Activated T-helper 9 cell treated with anti-CD3 and anti-CD28 coated beads, Interleukin-2, amount 50 U/mL, for 16 hours (primary cell): ENCODE measurements around the gene STRAP.
"Not testable (repeated sequence)": the region's sequence is repeated elsewhere in the genome, so short reads cannot be mapped to it uniquely, and the experiment has no call there.

Experiments used
- DNase-seq: peaks from one replicate; pipeline ENCODE4 v3.0.0-alpha.2; 2020; ENCODE audit warnings: low read depth

STRAP gene

DNA sequence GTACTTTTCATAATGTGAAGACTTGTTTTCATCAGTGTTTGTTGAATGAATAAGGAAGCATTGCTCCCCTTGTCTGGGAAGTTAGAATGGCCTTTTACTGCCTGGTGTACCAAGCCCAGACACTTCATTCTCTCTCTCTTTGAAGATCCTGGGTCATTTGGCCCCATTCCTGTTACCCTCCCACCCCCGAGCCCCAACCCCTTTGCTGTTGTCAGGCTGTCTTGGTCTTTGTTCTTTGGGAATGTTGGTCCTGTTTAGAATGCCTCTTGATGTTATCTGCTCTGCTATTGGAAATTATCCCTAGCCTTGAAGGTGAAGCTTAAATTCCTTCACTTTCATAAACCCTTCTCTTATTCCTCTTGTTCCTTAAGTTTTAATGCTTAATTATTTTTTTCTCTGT, 42.8 kb downstream of the STRAP start:
- no peak for DNase-seq

DNA sequence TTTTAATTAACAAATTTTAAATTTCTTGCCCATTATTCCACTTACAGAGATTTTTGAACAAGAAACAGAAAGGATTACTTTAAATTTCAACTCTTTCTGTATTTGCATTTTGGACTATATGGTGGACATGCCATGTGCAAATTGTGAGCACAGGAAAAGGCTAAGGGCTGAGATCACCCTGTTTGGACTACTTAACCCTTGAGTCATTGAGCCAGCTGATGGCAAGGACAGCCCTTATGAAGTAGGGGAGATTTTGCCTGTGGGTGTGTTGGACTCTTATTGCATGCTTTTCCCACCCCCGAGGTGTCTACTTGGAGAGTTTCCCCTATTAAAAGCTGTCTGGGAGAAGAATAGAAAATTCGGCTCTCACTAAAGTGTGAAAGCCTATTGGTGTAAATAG, 46.2 kb downstream of the STRAP start:
- no peak for DNase-seq

DNA sequence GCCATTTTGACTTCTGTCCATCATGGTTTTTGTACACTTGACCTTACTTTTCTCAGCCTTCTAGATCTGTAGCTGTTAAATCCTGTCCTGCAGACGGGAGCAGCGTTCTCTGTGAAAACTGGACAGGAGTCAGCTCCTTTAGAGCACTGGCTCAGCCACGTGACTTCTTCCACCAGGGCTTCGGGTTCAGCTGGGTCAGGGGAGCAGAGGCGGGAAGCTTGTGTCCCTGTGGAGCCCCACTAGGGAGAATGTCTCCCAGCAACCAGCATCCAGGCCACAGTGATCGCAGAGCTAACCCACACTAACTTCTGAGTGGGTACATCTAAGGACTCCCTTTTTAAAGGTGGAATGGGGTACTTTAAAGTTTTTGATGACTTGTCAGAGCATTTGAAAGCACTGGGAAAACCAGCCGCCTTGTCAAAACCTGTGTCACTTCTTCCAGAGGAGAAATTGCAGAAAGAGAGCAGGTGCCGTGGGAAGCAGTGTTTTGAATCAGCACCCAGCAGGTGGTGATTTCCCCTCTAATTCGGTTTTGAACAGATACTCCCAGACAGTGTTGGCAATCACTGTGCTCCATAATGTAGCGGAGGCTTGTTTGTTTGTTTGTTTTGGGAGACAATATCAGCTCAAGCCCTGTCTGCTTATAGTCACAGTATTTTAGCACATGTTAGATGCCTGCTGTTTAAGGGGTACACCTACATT, 46.8 kb downstream of the STRAP start:
- no peak for DNase-seq

DNA sequence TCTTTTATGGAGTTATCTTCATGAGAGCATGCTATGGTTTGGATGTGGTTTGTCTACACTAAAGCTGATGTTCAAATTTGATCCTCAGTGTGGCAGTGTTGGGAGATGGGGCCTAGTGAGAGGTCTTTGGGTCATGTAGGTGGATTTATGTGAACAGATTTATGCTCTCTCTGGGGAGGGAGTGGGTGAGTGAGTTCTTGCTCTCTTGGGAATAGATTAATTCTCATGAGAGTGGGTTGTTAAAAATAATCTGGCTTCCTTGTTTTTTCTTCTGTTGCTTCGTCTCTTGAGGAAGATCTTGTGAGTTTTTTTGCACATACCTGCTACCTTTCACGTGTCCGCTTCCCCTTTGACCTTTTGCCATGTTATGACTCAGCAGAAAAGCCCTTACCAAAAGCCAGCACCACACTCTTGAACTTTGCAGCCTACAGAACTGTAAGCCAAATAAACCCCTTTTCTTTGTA, 49.4 kb downstream of the STRAP start:
- no peak for DNase-seq

DNA sequence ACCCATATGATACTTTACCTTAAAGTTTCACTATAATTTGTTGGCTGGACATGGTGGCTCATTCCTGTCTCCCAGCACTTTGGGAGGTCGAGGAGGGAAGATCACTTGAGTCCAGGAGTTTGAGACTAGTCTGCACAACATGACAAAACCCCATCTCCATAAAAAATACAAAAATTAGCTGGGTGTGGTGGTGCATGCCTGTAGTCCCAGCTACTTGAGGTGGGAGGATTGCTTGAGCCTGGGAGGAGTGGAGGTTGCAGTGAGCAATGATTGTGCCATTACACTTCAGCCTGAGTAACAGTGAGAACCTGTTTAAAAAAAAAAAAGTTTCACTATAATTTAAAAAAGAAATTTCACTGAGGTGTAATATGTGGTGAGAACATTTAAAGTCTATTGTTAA, 50.1 kb downstream of the STRAP start:
- no peak for DNase-seq

DNA sequence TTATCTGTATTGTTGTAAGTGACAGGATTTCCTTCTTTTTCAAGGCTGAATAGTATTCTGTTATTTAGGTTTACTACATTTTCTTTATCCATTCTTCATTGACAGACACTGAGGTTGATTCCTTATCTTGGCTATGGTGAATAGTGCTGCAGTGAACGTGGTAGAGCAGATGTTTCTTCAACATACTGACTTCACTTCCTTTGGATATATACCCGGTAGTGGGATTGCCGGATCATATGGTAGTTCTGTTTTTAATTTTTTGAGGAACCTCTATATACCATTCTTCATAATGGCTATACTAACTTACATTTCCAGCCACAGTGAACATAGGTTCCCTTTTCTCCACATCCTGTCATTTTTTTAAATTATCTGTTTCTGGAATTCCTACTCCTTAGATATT, 50.8 kb downstream of the STRAP start:
- DNase-seq: no peak

DNA sequence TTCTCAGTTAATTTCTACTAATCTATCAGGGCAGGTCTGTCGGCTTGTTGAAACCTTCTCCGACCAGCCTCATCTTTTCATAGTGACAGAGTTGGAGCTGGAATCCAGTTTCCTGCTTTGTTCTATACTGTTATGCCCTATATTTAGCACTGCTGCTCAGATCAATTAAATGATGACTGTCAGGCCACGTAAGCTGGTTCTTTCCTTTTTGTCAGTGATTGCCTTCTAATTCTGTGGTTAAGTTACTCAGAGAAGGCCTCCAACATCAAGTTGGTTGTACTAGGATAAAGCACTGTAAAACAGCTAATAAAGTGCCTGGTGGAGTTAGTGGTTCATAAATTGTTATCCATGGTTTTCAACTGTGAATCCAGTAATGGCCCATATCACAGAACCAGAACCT, 51.6 kb downstream of the STRAP start:
- DNase-seq: no peak

DNA sequence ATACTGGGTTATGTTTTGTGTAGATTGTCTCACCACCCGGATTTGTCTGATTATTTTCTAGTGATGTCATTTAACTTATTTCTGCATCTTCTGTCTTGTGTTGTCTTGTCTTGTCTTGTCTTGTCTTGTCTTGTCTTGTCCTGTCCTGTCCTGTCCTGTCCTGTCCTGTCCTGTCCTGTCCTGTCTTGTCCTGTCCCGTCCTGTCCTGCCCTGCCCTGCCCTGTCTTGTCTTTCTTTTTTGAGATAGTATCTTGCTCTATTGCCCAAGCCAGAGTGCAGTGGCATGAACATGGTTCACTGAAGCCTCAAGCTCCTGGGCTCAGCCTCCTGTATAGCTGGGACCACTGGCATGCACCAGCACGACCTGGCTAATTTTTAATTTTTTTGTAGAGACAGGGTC, 54.6 kb downstream of the STRAP start:
- DNase-seq: no peak

DNA sequence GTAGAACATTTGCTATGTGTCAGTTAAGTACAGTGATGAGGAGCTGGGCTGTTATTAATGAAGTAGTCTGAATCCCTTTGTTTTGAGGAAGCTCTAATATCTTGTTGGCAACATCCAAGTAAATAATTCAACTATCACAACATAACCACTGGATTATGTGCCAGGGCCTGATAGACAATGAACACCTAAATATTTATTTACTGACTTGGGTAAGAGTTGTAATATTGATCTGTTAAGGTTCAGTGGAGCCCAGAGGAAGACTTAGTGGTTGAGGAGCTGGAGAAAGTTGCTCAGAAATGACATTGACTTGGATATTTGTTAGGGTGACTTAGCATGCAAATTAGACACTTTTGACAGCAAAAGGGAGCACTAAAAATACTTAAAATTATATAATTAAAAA, 55.7 kb downstream of the STRAP start:
- no peak for DNase-seq

DNA sequence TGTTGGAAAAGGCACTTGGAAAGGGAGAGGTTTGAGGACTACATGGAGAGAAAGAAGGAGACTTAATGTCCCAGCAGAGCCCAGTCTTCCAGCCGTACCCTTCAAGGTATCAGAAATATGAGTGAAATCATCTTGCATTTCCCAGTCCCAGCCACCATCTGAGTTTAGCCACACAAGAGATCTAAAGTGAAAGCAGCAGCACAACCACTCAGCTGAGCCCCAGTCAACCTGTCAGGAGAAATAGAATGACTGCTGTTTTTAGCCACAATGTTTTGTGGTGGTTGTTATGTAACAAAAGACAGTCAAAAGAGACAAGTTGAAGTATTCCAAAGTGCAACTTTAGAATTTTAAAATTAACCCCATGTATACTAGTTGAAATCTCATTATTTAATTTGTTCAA, 56.9 kb downstream of the STRAP start:
- DNase-seq: no peak

DNA sequence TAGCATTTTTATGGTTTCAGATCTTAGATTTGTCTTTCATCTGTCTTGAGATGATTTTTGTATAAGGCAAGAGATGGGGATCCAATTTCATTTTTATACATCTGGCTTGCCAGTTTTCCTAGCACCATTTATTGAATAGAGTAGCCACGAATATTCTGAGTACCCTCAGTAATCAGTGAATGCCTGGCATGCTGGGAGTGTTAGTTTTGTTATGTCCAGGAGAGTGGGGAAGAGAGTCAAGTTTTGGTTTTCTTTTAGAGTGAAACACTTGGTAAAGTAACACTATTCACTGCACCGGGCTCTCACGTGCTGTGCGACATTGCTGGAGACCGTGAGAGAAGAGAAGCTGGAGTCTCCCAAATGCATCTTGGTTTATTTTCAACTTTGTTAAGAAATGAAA, 60.3 kb downstream of the STRAP start:
- no peak for DNase-seq

DNA sequence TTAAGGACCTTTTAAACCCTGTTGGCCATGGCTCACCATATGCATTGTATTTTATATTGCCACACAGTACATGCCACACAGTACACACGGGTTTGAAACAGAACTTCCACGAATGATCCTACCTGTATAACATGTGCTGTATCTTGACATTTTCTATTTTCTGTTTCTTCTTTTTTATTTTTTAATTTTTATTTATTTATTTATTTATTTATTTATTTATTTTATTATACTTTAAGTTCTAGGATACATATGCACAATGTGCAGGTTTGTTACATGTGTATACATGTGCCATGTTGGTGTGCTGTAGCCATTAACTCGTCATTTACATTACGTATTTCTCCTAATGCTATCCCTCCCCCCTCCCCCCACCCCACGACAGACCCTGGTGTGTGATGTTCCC, 61.3 kb downstream of the STRAP start:
- DNase-seq: not testable (repeated sequence)

DNA sequence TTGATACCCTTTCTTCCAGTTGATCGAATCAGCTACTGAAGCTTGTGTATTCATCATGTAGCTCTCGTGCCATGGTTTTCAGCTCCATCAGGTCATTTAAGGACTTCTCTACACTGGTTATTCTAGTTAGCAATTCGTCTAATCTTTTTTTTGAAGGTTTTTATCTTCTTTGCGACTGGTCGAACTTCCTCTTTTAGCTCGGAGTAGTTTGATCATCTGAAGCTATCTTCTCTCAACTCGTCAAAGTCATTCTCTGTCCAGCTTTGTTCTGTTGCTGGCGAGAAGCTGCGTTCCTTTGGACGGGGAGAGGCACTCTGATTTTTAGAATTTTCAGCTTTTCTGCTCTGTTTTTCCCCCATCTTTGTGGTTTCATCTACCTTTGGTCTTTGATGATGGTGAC, 66.3 kb downstream of the STRAP start:
- not testable (repeated sequence) for DNase-seq
